ENCODE data around the gene CABCOCO1.

GRCh38 chr10:61701055-61701705 is 38.5 kb downstream of the CABCOCO1 start:
- TF ChIP-seq FOXK2 (IDR thresholded peaks at IDR 0.05) (no peak), LEF1 (IDR thresholded peaks at IDR 0.05; ENCODE audit: borderline replicate concordance) (no peak), FOXA1 (IDR thresholded peaks at IDR 0.05) (no peak), PKNOX1 (IDR thresholded peaks at IDR 0.05) (no peak), ARNT (IDR thresholded peaks at IDR 0.05) (no peak), BHLHE40 (IDR thresholded peaks at IDR 0.05; ENCODE audit: borderline replicate concordance) (no peak), SP1 (IDR thresholded peaks at IDR 0.05) (no peak), FOXM1 (IDR thresholded peaks at IDR 0.05; ENCODE audit: borderline replicate concordance) (no peak), L3MBTL2 (conservative IDR thresholded peaks at IDR 0.05) (no peak)
